HepG2 (cell line): ENCODE data around the gene LYRM4. TPM values are rescaled to one million over a fixed set of nuclear protein-coding genes. Genes with fewer than 3 reads are reported as not detected.

Source experiments
- CREM ChIP-seq, 2 experiments: sonication (generic) in 1 of 2; formaldehyde crosslinking in 1 of 2; IDR thresholded peaks; 2 replicates each; pipeline versions ENCODE4 v1.4.0 to v1.6.1; 2016 to 2020; ENCODE audit warnings: antibody characterized with exemption in 1 of 2, mild to moderate bottlenecking in 1 of 2, missing genetic modification reagents in 1 of 2
- KDM5A ChIP-seq: fragments of 200-600 bp; sonication (generic); IDR thresholded peaks from 2 replicates; pipeline ENCODE4 v1.7.0; 2018; ENCODE audit warnings: antibody characterized with exemption, mild to moderate bottlenecking, low read length, borderline replicate concordance
- POLR2A ChIP-seq, 2 experiments: IDR thresholded peaks; 2 replicates each; pipeline ENCODE4 v1.6.1; 2011; ENCODE audit warnings: low read depth in 2 of 2, low read length in 2 of 2, mild to moderate bottlenecking in 1 of 2, moderate library complexity in 1 of 2; ENCODE audit not compliant: insufficient read depth in 1 of 2
- SATB2 ChIP-seq: sonication (generic); formaldehyde crosslinking; IDR thresholded peaks from 2 replicates; pipeline ENCODE4 v1.5.0; 2020; ENCODE audit warnings: missing genetic modification reagents
- SIN3B ChIP-seq: fragments of 150-350 bp; IDR thresholded peaks from 2 replicates; pipeline ENCODE4 v1.6.1; 2014; ENCODE audit warnings: low read length
- SRF ChIP-seq: IDR thresholded peaks from 2 replicates; pipeline ENCODE4 v1.6.1; 2011; ENCODE audit warnings: mild to moderate bottlenecking, low read depth, low read length, moderate library complexity
- SUZ12 ChIP-seq: fragments of 150-350 bp; IDR thresholded peaks from 2 replicates; pipeline ENCODE4 v1.6.1; 2014; ENCODE audit warnings: low read depth, low read length
- THAP11 ChIP-seq: IDR thresholded peaks from 2 replicates; pipeline ENCODE4 v1.6.1; 2016; ENCODE audit warnings: missing biosample characterization, missing genetic modification reagents
- U2AF1 ChIP-seq: fragments of 200-400 bp; formaldehyde crosslinking; optimal IDR thresholded peaks from 2 replicates; pipeline ENCODE3; 2017; ENCODE audit warnings: mild to moderate bottlenecking, low read depth, low read length
- polyA plus RNA-seq, 8 experiments: library from polyadenylated mRNA; depleted of rRNA in 3 of 8; stranded (reverse) in 7 of 8; unstranded in 1 of 8; fragments of >200 nt; fragmentation: Illumina TruSeq in 4 of 8; extraction: Trizol in 4 of 8; gene quantifications; 2 replicates each; pipeline versions ENCODE4 v1.2.1 to v1.2.3, GENCODE V29; 2011 to 2016; ENCODE audit warnings: low read depth in 4 of 8, missing spikeins in 1 of 8, mixed read lengths in 1 of 8; ENCODE audit not compliant: insufficient read depth in 1 of 8
- total RNA-seq, 5 experiments: library from RNA; depleted of rRNA; stranded (reverse); fragments of >200 nt; fragmentation: Illumina TruSeq; extraction: Trizol; gene quantifications; 2 replicates each; pipeline ENCODE4 v1.2.3, GENCODE V29; 2016; ENCODE audit warnings: low read depth in 1 of 5
- TF ChIP-seq, protein P1 (sequence below): fragments of 450-650 bp; IDR thresholded peaks from 2 replicates; pipeline ENCODE4 v1.6.1; 2017
- TF ChIP-seq, protein P2 (sequence below): sonication (generic); formaldehyde crosslinking; IDR thresholded peaks from 2 replicates; pipeline ENCODE4 v1.5.1; 2020; ENCODE audit warnings: mild to moderate bottlenecking, missing genetic modification reagents
- TF ChIP-seq, protein P3 (sequence below): sonication (generic); formaldehyde crosslinking; IDR thresholded peaks from 2 replicates; pipeline ENCODE4 v1.8.0; 2022; ENCODE audit warnings: missing genetic modification reagents, low read depth, mild to moderate bottlenecking, borderline replicate concordance
- TF ChIP-seq, protein P4 (sequence below): sonication (generic); formaldehyde crosslinking; IDR thresholded peaks from 2 replicates; pipeline ENCODE4; 2020; ENCODE audit warnings: missing genetic modification reagents, mild to moderate bottlenecking, borderline replicate concordance
- TF ChIP-seq, protein P5 (sequence below): sonication (generic); formaldehyde crosslinking; IDR thresholded peaks from 2 replicates; pipeline ENCODE4 v1.4.0; 2020; ENCODE audit warnings: missing genetic modification reagents

The LYRM4 gene
- total and polyA plus RNA-seq, 2 of the 13 experiments (the other 11 are each of a cell fraction or from before 2014, with no cell fraction given): 64.6 to 67.5 TPM

DNA sequence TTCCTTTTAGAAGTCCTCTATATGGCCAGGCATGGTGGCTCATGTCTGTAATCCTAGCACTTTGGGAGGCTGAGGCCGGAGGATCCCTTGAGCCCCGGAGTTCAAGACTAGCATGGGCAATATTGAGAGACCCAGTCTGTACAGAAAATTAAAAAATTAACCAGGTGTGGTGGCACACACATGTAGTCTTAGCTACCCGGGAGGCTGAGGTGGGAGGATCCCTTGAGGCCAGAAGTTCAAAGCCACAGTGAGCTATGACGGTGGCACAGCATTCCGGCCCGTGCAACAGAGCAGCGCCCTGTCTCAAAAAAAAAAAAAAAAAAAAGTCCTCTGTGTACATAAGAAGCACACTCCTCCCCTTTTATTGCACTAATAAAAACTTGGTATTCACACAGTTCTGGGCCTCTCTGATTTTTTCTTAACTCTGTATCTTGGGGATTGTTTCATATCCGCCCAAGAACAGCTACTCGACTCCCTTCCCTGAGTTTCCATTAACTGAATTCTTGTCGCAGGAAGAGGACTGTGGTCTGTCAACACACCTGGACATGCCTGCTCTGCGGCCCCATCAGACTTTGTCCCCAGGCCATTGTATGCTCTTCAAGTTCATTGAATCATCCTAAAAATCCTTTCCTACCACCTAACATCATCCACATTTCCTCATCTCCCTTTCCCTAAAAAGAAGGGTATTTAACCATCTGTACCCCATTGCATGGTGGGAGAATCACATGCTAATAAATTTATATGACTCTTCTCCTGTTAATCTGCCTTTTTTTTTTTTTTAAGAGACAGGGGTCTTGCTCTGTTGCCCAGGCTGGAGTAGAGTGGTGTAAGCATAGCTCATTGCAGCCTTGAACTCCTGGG is 201.5 kb downstream of the LYRM4 start (continued):
- TF ChIP-seq, protein P1, sequence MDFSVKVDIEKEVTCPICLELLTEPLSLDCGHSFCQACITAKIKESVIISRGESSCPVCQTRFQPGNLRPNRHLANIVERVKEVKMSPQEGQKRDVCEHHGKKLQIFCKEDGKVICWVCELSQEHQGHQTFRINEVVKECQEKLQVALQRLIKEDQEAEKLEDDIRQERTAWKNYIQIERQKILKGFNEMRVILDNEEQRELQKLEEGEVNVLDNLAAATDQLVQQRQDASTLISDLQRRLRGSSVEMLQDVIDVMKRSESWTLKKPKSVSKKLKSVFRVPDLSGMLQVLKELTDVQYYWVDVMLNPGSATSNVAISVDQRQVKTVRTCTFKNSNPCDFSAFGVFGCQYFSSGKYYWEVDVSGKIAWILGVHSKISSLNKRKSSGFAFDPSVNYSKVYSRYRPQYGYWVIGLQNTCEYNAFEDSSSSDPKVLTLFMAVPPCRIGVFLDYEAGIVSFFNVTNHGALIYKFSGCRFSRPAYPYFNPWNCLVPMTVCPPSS: no peak
- TF ChIP-seq, protein P2, sequence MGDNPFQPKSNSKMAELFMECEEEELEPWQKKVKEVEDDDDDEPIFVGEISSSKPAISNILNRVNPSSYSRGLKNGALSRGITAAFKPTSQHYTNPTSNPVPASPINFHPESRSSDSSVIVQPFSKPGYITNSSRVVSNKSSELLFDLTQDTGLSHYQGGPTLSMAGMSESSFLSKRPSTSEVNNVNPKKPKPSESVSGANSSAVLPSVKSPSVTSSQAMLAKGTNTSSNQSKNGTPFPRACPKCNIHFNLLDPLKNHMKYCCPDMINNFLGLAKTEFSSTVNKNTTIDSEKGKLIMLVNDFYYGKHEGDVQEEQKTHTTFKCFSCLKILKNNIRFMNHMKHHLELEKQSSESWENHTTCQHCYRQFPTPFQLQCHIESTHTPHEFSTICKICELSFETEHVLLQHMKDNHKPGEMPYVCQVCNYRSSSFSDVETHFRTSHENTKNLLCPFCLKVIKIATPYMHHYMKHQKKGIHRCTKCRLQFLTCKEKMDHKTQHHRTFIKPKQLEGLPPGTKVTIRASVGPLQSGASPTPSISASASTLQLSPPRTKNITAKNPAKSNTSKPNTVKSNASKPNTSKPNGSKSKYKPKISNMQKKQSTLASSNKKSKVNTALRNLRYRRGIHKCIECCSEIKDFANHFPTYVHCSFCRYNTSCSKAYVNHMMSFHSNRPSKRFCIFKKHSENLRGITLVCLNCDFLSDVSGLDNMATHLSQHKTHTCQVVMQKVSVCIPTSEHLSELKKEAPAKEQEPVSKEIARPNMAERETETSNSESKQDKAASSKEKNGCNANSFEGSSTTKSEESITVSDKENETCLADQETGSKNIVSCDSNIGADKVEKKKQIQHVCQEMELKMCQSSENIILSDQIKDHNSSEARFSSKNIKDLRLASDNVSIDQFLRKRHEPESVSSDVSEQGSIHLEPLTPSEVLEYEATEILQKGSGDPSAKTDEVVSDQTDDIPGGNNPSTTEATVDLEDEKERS (CRISPR knock-in tag): peak; percentile 98
- TF ChIP-seq CREM (IDR thresholded peaks at IDR 0.05) (peak; percentile 91), CREM (CRISPR knock-in tag; IDR thresholded peaks at IDR 0.05) (no peak), SATB2 (CRISPR knock-in tag) (no peak), SRF (no peak), SIN3B (no peak), THAP11 (CRISPR knock-in tag) (peak; percentile 64; the same call in 1 of the 2 replicates), SUZ12 (no peak), U2AF1 (peak; percentile 56), KDM5A (no peak), POLR2A (IDR thresholded peaks at IDR 0.05; ENCODE audit: insufficient read depth in 1 of 2, low read depth in 2 of 2, low read length in 2 of 2) (no peak)
- TF ChIP-seq, protein P3, sequence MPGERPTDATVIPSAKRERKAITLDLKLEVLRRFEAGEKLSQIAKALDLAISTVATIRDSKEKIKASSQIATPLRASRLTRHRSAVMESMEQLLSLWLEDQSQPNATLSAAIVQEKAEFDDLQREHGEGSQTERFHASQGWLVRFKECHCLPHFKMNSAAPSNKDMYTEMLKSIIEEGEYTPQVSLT (CRISPR knock-in tag): no peak
- TF ChIP-seq, protein P4, sequence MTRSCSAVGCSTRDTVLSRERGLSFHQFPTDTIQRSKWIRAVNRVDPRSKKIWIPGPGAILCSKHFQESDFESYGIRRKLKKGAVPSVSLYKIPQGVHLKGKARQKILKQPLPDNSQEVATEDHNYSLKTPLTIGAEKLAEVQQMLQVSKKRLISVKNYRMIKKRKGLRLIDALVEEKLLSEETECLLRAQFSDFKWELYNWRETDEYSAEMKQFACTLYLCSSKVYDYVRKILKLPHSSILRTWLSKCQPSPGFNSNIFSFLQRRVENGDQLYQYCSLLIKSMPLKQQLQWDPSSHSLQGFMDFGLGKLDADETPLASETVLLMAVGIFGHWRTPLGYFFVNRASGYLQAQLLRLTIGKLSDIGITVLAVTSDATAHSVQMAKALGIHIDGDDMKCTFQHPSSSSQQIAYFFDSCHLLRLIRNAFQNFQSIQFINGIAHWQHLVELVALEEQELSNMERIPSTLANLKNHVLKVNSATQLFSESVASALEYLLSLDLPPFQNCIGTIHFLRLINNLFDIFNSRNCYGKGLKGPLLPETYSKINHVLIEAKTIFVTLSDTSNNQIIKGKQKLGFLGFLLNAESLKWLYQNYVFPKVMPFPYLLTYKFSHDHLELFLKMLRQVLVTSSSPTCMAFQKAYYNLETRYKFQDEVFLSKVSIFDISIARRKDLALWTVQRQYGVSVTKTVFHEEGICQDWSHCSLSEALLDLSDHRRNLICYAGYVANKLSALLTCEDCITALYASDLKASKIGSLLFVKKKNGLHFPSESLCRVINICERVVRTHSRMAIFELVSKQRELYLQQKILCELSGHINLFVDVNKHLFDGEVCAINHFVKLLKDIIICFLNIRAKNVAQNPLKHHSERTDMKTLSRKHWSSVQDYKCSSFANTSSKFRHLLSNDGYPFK (CRISPR knock-in tag): no peak
- TF ChIP-seq, protein P5, sequence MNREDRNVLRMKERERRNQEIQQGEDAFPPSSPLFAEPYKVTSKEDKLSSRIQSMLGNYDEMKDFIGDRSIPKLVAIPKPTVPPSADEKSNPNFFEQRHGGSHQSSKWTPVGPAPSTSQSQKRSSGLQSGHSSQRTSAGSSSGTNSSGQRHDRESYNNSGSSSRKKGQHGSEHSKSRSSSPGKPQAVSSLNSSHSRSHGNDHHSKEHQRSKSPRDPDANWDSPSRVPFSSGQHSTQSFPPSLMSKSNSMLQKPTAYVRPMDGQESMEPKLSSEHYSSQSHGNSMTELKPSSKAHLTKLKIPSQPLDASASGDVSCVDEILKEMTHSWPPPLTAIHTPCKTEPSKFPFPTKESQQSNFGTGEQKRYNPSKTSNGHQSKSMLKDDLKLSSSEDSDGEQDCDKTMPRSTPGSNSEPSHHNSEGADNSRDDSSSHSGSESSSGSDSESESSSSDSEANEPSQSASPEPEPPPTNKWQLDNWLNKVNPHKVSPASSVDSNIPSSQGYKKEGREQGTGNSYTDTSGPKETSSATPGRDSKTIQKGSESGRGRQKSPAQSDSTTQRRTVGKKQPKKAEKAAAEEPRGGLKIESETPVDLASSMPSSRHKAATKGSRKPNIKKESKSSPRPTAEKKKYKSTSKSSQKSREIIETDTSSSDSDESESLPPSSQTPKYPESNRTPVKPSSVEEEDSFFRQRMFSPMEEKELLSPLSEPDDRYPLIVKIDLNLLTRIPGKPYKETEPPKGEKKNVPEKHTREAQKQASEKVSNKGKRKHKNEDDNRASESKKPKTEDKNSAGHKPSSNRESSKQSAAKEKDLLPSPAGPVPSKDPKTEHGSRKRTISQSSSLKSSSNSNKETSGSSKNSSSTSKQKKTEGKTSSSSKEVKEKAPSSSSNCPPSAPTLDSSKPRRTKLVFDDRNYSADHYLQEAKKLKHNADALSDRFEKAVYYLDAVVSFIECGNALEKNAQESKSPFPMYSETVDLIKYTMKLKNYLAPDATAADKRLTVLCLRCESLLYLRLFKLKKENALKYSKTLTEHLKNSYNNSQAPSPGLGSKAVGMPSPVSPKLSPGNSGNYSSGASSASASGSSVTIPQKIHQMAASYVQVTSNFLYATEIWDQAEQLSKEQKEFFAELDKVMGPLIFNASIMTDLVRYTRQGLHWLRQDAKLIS: no peak
